Measurements from ENCODE around the gene XRCC6. TPM values are rescaled to one million over a fixed set of nuclear protein-coding genes. Genes with fewer than 3 reads are reported as not detected.

XRCC6 gene
- polyA plus RNA-seq, 3 donors: 58.6 to 286 (median 267) TPM

DNA sequence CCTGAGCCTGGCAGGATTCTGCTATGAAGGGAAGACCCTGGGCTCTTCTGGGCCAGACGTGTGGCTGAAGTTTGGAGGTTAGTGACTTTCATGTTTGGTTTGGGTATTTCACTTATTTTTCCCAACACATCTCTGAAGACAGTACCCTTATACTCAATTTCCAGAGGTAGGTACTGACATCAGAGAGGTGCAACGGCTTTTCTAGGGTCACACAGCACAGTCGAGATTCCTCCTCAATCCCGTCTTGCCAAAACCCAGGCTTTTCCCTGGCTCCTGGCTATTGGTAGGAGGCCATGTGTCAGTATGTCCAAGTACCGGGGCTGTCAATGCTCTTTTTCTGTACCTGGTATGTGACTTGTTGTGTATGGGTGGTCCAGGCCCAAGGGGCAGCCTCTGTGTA, 25.4 kb upstream of the XRCC6 start:
- Mint-ChIP-seq H3K36me3 (peaks cover 21 to 25% of the 10 kb centered on the region in 2 donors), H3K27me3 (ENCODE audit: low read depth in 3 of 3) (peaks cover 5 to 9% (median 5%) of the 10 kb centered on the region in 3 donors), H3K9me3 (peaks cover 0 to 2% (median 0%) of the 10 kb centered on the region in 7 donors), H3K4me1 (no peaks in the 10 kb centered on the region), H3K4me3 (no peak overlapping the region), H3K27ac (peak overlapping the region in 1 of 7 donors; percentile 60)
- no peaks in the 10 kb centered on the region for H3K27me3 ChIP-seq (ENCODE audit: control insufficient read depth in 2 of 2, insufficient read depth in 2 of 2, low read length in 2 of 2)
- TF ChIP-seq, protein P1, sequence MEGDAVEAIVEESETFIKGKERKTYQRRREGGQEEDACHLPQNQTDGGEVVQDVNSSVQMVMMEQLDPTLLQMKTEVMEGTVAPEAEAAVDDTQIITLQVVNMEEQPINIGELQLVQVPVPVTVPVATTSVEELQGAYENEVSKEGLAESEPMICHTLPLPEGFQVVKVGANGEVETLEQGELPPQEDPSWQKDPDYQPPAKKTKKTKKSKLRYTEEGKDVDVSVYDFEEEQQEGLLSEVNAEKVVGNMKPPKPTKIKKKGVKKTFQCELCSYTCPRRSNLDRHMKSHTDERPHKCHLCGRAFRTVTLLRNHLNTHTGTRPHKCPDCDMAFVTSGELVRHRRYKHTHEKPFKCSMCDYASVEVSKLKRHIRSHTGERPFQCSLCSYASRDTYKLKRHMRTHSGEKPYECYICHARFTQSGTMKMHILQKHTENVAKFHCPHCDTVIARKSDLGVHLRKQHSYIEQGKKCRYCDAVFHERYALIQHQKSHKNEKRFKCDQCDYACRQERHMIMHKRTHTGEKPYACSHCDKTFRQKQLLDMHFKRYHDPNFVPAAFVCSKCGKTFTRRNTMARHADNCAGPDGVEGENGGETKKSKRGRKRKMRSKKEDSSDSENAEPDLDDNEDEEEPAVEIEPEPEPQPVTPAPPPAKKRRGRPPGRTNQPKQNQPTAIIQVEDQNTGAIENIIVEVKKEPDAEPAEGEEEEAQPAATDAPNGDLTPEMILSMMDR (IDR thresholded peaks at IDR 0.05): no peak
- peaks cover 9 to 27% of the 10 kb centered on the region in 2 donors for H3K36me3 ChIP-seq (replicated peaks in 1 of 2; ENCODE audit: control insufficient read depth in 1 of 2, insufficient read depth in 2 of 2, low read length in 2 of 2)
- no peak overlapping the region for H3K4me2 ChIP-seq (replicated peaks; ENCODE audit: extremely low read depth, low read length, poor library complexity, severe bottlenecking)
- H2AFZ ChIP-seq (ENCODE audit: insufficient read depth, low read depth, low read length, poor library complexity, severe bottlenecking): no peak overlapping the region
- intact Hi-C loops (cut with micrococcal nuclease): loop anchor here in 1 of 2 donors (5.0 to 10.0 kb wide), 2 partner anchors 53 to 191 kb away; partner anchors contain the start of gene POLR3H
- WGBS (ENCODE audit: insufficient coverage): 92% methylated on average over 4 of the region's 5 CpGs
- no peak overlapping the region for H3K9ac ChIP-seq (ENCODE audit: insufficient read depth, low read length, poor library complexity, severe bottlenecking)
- no peaks in the 10 kb centered on the region for H3K4me1 ChIP-seq (ENCODE audit: control insufficient read depth in 1 of 2, insufficient read depth in 2 of 2, low read length in 2 of 2)
- no peaks in the 10 kb centered on the region for H3K79me2 ChIP-seq (ENCODE audit: insufficient read depth, low read length)
- H4K20me1 ChIP-seq (ENCODE audit: insufficient read depth, low read length): no peaks in the 10 kb centered on the region
- no peak overlapping the region for H3K27ac ChIP-seq (ENCODE audit: low read depth in 1 of 2, low read length in 2 of 2)
- H3K4me3 ChIP-seq (replicated peaks in 1 of 3; ENCODE audit: low read depth in 2 of 3, low read length in 3 of 3): no peak overlapping the region
- no peak for DNase-seq
- H3K9me3 ChIP-seq (replicated peaks in 1 of 2; ENCODE audit: control insufficient read depth in 1 of 2, insufficient read depth in 1 of 2, low read length in 2 of 2): no peaks in the 10 kb centered on the region

DNA sequence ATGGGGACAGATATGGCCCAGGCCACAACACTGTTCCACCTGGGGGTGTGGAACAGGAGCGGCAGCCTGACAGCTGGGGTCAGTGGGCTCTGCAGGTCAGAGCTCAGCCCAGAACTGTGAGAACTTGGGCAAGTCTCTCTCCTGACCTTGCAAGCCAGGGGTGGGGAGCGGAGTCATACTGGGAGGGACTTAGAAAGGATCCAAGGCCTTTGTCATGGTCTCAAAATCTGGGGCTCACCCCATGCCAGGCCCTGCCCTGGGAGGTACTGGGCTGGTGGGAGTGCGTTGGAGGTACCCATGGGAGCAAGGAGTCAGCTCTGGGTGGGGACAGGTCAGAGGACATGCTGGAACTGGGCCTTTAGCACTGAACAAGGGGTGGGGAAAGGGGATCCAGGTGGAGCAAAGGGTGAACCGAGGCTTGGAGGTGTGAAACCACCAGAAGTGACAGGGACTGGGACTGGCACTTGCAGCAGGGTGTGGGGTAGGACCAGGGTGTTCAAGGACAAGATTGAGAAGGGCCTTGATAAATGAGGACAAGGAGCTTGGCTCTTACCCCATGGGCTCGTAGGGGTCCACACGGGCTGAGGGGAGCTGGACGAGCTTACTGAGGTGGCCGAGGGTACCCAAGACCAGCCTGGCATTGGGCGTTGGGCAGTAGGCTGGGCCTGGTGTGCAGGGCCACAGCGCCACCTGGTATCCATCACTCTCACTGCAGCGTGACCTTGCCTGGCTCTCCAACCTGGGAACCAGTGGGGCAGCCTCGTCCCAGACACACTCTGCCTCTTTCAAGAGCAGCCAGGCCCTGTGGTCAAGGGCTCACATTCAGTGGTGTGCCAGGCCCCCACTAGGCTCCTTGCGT, 24.1 kb upstream of the XRCC6 start:
- Histone ChIP-seq H3K4me3 (replicated peaks in 1 of 3; ENCODE audit: low read depth in 2 of 3, low read length in 3 of 3) (no peak overlapping the region), H3K4me2 (replicated peaks; ENCODE audit: extremely low read depth, low read length, poor library complexity, severe bottlenecking) (no peak overlapping the region), H3K27me3 (ENCODE audit: control insufficient read depth in 2 of 2, insufficient read depth in 2 of 2, low read length in 2 of 2) (no peaks in the 10 kb centered on the region), H3K79me2 (ENCODE audit: insufficient read depth, low read length) (no peaks in the 10 kb centered on the region), H4K20me1 (ENCODE audit: insufficient read depth, low read length) (no peaks in the 10 kb centered on the region), H3K36me3 (replicated peaks in 1 of 2; ENCODE audit: control insufficient read depth in 1 of 2, insufficient read depth in 2 of 2, low read length in 2 of 2) (peaks cover 17 to 40% of the 10 kb centered on the region in 2 donors), H3K27ac (ENCODE audit: low read depth in 1 of 2, low read length in 2 of 2) (no peak overlapping the region), H3K9ac (ENCODE audit: insufficient read depth, low read length, poor library complexity, severe bottlenecking) (no peak overlapping the region), H3K4me1 (ENCODE audit: control insufficient read depth in 1 of 2, insufficient read depth in 2 of 2, low read length in 2 of 2) (no peaks in the 10 kb centered on the region), H3K9me3 (replicated peaks in 1 of 2; ENCODE audit: control insufficient read depth in 1 of 2, insufficient read depth in 1 of 2, low read length in 2 of 2) (no peaks in the 10 kb centered on the region), H2AFZ (ENCODE audit: insufficient read depth, low read depth, low read length, poor library complexity, severe bottlenecking) (no peak overlapping the region)
- peak overlapping the region in 4 of 7 donors; percentile 31 to 68 (median 50) for H3K27ac Mint-ChIP-seq
- TF ChIP-seq, protein P1 (IDR thresholded peaks at IDR 0.05): peak; percentile 80
- peaks cover 5 to 9% (median 5%) of the 10 kb centered on the region in 3 donors for H3K27me3 Mint-ChIP-seq (ENCODE audit: low read depth in 3 of 3)
- H3K4me3 Mint-ChIP-seq: no peak overlapping the region
- no peaks in the 10 kb centered on the region for H3K4me1 Mint-ChIP-seq
- WGBS (ENCODE audit: insufficient coverage): 67% methylated on average over 13 of the region's 13 CpGs
- H3K9me3 Mint-ChIP-seq: peaks cover 0 to 2% (median 0%) of the 10 kb centered on the region in 7 donors
- DNase-seq: peak; percentile 24 to 48 (median 40)
- intact Hi-C loops (cut with micrococcal nuclease): loop anchor here in 1 of 2 donors (5.0 to 10.0 kb wide), 2 partner anchors 55 to 192 kb away; partner anchors contain the start of gene POLR3H
- peaks cover 32 to 34% of the 10 kb centered on the region in 2 donors for H3K36me3 Mint-ChIP-seq
